ENCODE results near the gene KCNH3. TPM values are rescaled to one million over a fixed set of nuclear protein-coding genes. Genes with fewer than 3 reads are reported as not detected.

The KCNH3 gene
- total RNA-seq, 2 experiments from 2014 or later: 8.0 to 9.1 TPM

DNA sequence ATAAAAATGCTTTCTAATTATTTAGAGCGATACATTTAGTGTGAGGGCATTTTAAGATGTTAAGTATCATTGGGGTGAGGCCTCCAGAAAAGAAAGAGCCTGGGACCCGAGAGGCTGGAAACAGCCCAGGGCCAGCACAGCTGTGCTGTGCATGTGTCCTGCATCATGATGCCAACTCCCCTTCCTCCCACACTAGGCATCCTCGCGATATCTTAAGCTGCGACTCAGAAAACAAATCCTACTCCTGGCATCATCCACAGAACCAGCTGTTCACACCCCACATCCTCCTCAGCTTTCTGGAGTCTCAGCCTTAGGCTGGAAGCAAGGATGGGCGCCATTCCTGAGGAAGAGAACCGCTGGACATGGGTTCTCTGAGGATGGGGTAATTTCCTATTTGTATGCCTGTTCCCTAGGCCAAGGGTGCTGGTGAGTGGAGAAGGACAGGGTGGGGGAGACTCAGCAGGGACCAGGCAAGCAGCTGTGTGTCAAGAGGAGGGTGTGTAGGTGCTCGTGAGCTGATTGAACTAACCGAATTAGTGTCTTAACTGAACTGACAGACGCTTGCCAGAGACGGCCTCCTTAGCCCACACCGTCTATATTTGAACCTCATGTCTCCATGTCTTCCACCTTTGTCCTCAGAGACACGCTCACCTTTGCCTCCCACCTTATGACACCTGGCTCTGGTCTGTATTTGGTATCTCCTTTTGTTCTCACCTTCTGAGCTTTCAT is 44.7 kb downstream of the KCNH3 start:
- TF ChIP-seq, protein P1, sequence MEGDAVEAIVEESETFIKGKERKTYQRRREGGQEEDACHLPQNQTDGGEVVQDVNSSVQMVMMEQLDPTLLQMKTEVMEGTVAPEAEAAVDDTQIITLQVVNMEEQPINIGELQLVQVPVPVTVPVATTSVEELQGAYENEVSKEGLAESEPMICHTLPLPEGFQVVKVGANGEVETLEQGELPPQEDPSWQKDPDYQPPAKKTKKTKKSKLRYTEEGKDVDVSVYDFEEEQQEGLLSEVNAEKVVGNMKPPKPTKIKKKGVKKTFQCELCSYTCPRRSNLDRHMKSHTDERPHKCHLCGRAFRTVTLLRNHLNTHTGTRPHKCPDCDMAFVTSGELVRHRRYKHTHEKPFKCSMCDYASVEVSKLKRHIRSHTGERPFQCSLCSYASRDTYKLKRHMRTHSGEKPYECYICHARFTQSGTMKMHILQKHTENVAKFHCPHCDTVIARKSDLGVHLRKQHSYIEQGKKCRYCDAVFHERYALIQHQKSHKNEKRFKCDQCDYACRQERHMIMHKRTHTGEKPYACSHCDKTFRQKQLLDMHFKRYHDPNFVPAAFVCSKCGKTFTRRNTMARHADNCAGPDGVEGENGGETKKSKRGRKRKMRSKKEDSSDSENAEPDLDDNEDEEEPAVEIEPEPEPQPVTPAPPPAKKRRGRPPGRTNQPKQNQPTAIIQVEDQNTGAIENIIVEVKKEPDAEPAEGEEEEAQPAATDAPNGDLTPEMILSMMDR (IDR thresholded peaks at IDR 0.05): no peak
- DNase-seq (no peak), ATAC-seq (no peak)
- intact Hi-C loops (cut with micrococcal nuclease): no loop called here
- peaks cover 15% of the 10 kb centered on the region for H3K4me1 Mint-ChIP-seq (ENCODE audit: low read depth)
- POLR2A ChIA-PET: no interaction called here
- H3K4me3 Mint-ChIP-seq: no peak overlapping the region
- H3K9me3 Mint-ChIP-seq: no peaks in the 10 kb centered on the region
- CTCF ChIA-PET: interaction anchor here (0.5 to 7.5 kb wide), 3 partner anchors 29 to 287 kb away, joined by 3 to 65 read pairs (median 4); no protein-coding TSS in a partner anchor
- no peaks in the 10 kb centered on the region for H3K27me3 Mint-ChIP-seq
- peaks cover 14% of the 10 kb centered on the region for H3K36me3 Mint-ChIP-seq (ENCODE audit: low read depth)
- no peak overlapping the region for H3K27ac Mint-ChIP-seq

DNA sequence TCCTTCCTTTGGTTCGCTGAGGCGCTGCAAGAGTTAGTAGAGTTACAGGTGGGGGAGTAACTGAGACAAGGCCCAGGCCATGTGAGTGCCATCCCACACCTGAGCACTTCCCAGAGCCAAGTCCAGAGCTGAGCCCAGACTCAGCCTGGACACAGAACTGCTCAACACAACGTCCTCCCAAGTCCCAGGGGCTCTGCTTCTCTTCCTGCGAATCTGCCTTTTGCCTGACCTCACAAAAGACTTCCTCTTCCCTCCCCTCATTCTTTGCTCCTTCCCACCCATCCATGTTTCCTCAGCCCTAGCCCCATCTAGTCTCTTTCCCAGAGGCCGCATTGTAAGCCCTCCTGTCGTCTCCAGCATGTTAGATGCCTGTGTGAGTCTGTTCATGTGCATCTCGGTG is 45.8 kb downstream of the KCNH3 start:
- peaks cover 13% of the 10 kb centered on the region for H3K36me3 Mint-ChIP-seq (ENCODE audit: low read depth)
- no peaks in the 10 kb centered on the region for H3K9me3 Mint-ChIP-seq
- ChIA-PET CTCF (no interaction called here), POLR2A (no interaction called here)
- DNase-seq (no peak), ATAC-seq (no peak)
- intact Hi-C loops (cut with micrococcal nuclease): no loop called here
- H3K4me1 Mint-ChIP-seq (ENCODE audit: low read depth): peaks cover 15% of the 10 kb centered on the region
- TF ChIP-seq, protein P1 (IDR thresholded peaks at IDR 0.05): no peak
- H3K27ac Mint-ChIP-seq: no peak overlapping the region
- no peak overlapping the region for H3K4me3 Mint-ChIP-seq
- H3K27me3 Mint-ChIP-seq: no peaks in the 10 kb centered on the region

DNA sequence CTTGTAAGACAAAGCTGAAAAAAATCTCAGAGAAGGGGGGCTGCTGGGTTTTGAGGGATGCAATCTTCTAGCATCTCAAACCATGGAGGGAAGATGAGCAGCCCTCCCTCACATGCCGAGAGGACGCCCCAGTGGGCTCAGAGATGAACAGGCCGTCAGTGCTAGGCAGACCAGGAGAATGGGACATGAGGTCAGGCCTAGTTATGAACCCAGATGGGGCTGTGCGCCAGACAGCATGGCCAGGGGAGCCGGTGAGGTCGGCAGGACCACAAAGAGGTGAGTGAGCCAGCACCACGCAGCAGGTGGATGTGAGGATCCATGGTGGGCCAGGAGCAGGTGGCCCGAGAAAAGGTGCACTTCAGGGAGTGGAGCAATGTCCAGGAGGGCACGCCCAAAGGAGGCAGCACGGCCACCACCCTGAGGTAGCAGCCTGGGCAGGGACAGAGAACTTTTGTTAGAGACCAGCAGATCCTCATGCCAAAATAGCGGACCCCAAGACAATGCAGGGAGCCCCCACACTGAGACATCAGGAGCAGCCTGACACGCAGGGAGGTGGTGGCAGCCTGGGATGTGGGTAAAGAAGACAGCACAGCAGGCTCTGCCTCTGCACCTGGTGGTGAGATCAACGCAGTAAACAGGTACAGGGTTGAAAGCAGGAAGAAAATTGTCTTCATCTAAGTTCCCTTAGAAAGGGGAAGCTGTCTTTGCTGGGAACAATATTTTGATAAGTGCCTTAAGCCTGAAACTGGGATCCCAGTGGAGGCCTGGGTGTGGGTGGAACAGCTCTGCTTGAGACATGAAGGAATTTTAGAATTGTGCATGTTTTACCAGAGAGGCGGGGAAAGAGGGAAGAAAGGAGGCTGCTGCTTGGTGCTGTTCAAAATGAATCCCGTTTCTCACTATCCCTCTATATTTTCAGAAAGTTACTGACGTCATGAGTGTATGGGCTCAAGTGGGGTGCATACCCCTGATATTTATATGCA is 46.9 kb downstream of the KCNH3 start:
- CTCF ChIA-PET: no interaction called here
- Mint-ChIP-seq H3K9me3 (peaks cover 1% of the 10 kb centered on the region), H3K27ac (no peak overlapping the region), H3K27me3 (no peaks in the 10 kb centered on the region), H3K4me3 (no peak overlapping the region), H3K36me3 (ENCODE audit: low read depth) (peaks cover 18% of the 10 kb centered on the region), H3K4me1 (ENCODE audit: low read depth) (peaks cover 10% of the 10 kb centered on the region)
- intact Hi-C loops (cut with micrococcal nuclease): no loop called here
- no peak for ATAC-seq
- POLR2A ChIA-PET: interaction anchor here (0.6 to 1.0 kb wide), 2 partner anchors 14 to 51 kb away, joined by 3 to 4 read pairs; no protein-coding TSS in a partner anchor
- DNase-seq: no peak
- TF ChIP-seq, protein P1 (IDR thresholded peaks at IDR 0.05): no peak

DNA sequence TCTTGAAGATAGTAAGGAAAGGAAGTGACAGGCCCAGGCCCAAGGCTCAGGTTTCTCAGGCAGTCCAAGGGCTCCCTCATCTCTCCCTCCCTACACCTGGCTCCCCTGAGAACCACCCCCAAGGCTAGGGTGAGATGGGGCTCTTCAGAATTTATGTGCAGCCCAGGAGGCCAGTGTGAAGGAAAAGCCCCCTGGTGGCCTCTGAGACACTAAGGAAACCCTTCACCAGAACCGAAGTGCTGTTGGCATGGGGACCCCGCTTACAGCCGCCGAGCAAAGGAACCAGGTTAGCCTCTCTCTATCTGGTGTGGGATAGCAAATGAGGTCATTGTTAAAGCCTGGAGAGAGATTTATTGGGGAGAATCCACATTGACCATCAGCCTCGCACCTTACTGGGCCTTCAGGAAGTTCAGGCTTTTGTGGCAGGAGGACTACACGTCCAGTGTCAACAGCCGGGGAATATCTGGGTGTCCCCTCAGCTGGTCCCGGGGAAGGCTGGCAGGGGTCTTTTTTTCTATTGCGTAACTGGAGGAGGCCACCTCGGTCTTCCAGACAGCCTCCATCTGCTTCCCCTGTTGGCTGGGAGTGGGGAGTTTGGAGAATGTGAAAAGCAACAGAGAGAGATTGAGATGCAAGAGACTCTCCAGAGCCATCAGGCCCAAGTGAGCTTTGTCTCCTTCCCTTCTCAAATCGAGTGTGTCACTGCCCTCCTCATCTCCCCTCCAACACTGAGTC is 48.5 kb downstream of the KCNH3 start:
- no peak for ATAC-seq
- intact Hi-C loops (cut with micrococcal nuclease): no loop called here
- Mint-ChIP-seq H3K9me3 (peaks cover 1% of the 10 kb centered on the region), H3K27me3 (no peaks in the 10 kb centered on the region), H3K36me3 (ENCODE audit: low read depth) (peaks cover 25% of the 10 kb centered on the region), H3K4me3 (no peak overlapping the region), H3K27ac (no peak overlapping the region), H3K4me1 (ENCODE audit: low read depth) (no peaks in the 10 kb centered on the region)
- POLR2A ChIA-PET: interaction anchor here (0.6 kb wide), 1 partner anchor 363 kb away, joined by 3 read pairs; no protein-coding TSS in a partner anchor
- CTCF ChIA-PET: interaction anchor here (1.1 kb wide), 1 partner anchor 229 kb away, joined by 3 read pairs; no protein-coding TSS in a partner anchor
- DNase-seq: no peak
- TF ChIP-seq, protein P1 (IDR thresholded peaks at IDR 0.05): no peak

Data from activated CD8-positive, alpha-beta T cell treated with anti-CD3 and anti-CD28 coated beads for 36 hours (primary cell).